GM18502 (cell line): ENCODE measurements around the gene PLEKHD1.

Experiments
- ATAC-seq: cut with Tn5 transposase; IDR thresholded peaks from one replicate; pipeline ENCODE4 v1.9.1; 2021; ENCODE audit warnings: mild to moderate bottlenecking; ENCODE audit not compliant: unreplicated experiment, poor library complexity

Gene PLEKHD1

GRCh38 chr14:69540654-69541335 lies 56.3 kb downstream of the PLEKHD1 start:
- ATAC-seq, result no peak

- ATAC-seq, result no peak
These were observed 57.8 kb downstream of the PLEKHD1 start for GRCh38 chr14:69542311-69542710.

- no peak for ATAC-seq
These were observed 59.0 kb downstream of the PLEKHD1 start for GRCh38 chr14:69543341-69544115.

GRCh38 chr14:69547701-69548348 lies 63.3 kb downstream of the PLEKHD1 start:
- no peak for ATAC-seq

- ATAC-seq, result no peak
These were observed 64.0 kb downstream of the PLEKHD1 start for GRCh38 chr14:69548566-69548965.

- no peak for ATAC-seq
These were observed 67.0 kb downstream of the PLEKHD1 start for GRCh38 chr14:69551511-69551910.

- ATAC-seq, result no peak
These were observed 68.7 kb downstream of the PLEKHD1 start for GRCh38 chr14:69553252-69553651.

- no peak for ATAC-seq
These were observed 70.0 kb downstream of the PLEKHD1 start for GRCh38 chr14:69554500-69554899.

GRCh38 chr14:69558774-69559173 lies 74.2 kb downstream of the PLEKHD1 start:
- no peak for ATAC-seq

GRCh38 chr14:69559581-69560011 lies 75.1 kb downstream of the PLEKHD1 start:
- ATAC-seq, result no peak

GRCh38 chr14:69560826-69561225 lies 76.3 kb downstream of the PLEKHD1 start:
- no peak for ATAC-seq

- ATAC-seq, result no peak
These were observed 77.4 kb downstream of the PLEKHD1 start for GRCh38 chr14:69561893-69562292.

- ATAC-seq, result no peak
These were observed 83.0 kb downstream of the PLEKHD1 start for GRCh38 chr14:69567563-69567962.

- ATAC-seq, result no peak
These were observed 85.3 kb downstream of the PLEKHD1 start for GRCh38 chr14:69569859-69570258.

- ATAC-seq, result no peak
These were observed 86.4 kb downstream of the PLEKHD1 start for GRCh38 chr14:69570836-69571330.

GRCh38 chr14:69571449-69572029 lies 87.0 kb downstream of the PLEKHD1 start:
- no peak for ATAC-seq

GRCh38 chr14:69572030-69572840 lies 87.7 kb downstream of the PLEKHD1 start:
- no peak for ATAC-seq

GRCh38 chr14:69572841-69573135 lies 88.3 kb downstream of the PLEKHD1 start:
- ATAC-seq, result no peak

GRCh38 chr14:69573205-69573830 lies 88.8 kb downstream of the PLEKHD1 start:
- ATAC-seq, result no peak

GRCh38 chr14:69573831-69574262 lies 89.3 kb downstream of the PLEKHD1 start:
- ATAC-seq, result no peak
